ENCODE data around the gene MYF5. TPM values are rescaled to one million over a fixed set of nuclear protein-coding genes. Genes with fewer than 3 reads are reported as not detected.

Gene MYF5
- total RNA-seq, 1 experiment from 2014 or later, result not detected

- Histone ChIP-seq H3K79me2 (ENCODE audit: insufficient read depth, low read length) (no peaks in the 10 kb centered on the region), H3K27me3 (ENCODE audit: insufficient read depth, low read length) (no peaks in the 10 kb centered on the region), H2AK5ac (ENCODE audit: insufficient read length, low read length) (no peak overlapping the region), H4K20me1 (ENCODE audit: control insufficient read depth, insufficient read depth, insufficient read length) (no peaks in the 10 kb centered on the region), H3K56ac (ENCODE audit: insufficient read length, low read depth, low read length) (no peak overlapping the region), H2BK15ac (ENCODE audit: low read depth, low read length) (no peak overlapping the region), H3K14ac (ENCODE audit: insufficient read depth, low read length) (no peak overlapping the region), H2BK20ac (ENCODE audit: low read depth, low read length, poor library complexity, severe bottlenecking) (no peak overlapping the region), H3K9me3 (ENCODE audit: control insufficient read depth, low read depth, low read length) (no peaks in the 10 kb centered on the region), H3K9ac (ENCODE audit: extremely low read depth, insufficient read length, low read length) (no peak overlapping the region), H3K4me2 (ENCODE audit: insufficient read depth, insufficient read length, low read length) (no peak overlapping the region), H4K5ac (ENCODE audit: insufficient read length, low read depth, low read length) (no peak overlapping the region), H3K23me2 (ENCODE audit: insufficient read length, low read depth, low read length, poor library complexity, severe bottlenecking) (no peaks in the 10 kb centered on the region), H4K91ac (ENCODE audit: insufficient read length, low read depth, low read length) (no peak overlapping the region), H4K8ac (replicated peaks; ENCODE audit: insufficient read length, low read depth, low read length) (no peak overlapping the region), H3K4me1 (ENCODE audit: insufficient read depth, low read length) (no peaks in the 10 kb centered on the region; the same call in 1 of the 2 replicates), H3K18ac (ENCODE audit: insufficient read length, low read depth, low read length) (no peak overlapping the region), H2BK12ac (ENCODE audit: insufficient read length, low read depth, low read length) (no peak overlapping the region), H3K23ac (ENCODE audit: insufficient read length, low read depth, low read length) (no peak overlapping the region), H3K79me1 (ENCODE audit: insufficient read depth, low read depth, low read length, poor library complexity, severe bottlenecking) (no peaks in the 10 kb centered on the region), H2BK5ac (ENCODE audit: insufficient read length, low read length) (no peak overlapping the region), H3T11ph (ENCODE audit: low read length) (no peak overlapping the region), H3K27ac (ENCODE audit: insufficient read length, low read depth, low read length) (no peak overlapping the region), H3K4ac (ENCODE audit: low read depth, low read length) (no peak overlapping the region), H2AFZ (ENCODE audit: low read length) (no peak overlapping the region), H2BK120ac (ENCODE audit: low read depth, low read length, poor library complexity, severe bottlenecking) (no peak overlapping the region)
- no peaks in the 10 kb centered on the region for H3K27me3 Mint-ChIP-seq (ENCODE audit: low read depth)
- H3K27ac Mint-ChIP-seq, result no peak overlapping the region
- H3K9me3 Mint-ChIP-seq, result no peaks in the 10 kb centered on the region; a peak in 1 of 5 replicates
- TF ChIP-seq CTCF (conservative IDR thresholded peaks at IDR 0.05), result no peak
- no CpG with 5 or more reads among the region's 1 CpG for WGBS (ENCODE audit: extremely low coverage, insufficient read length, low lambda C conversion rate)
- no peak overlapping the region for H3K4me3 Mint-ChIP-seq
- H3K4me1 Mint-ChIP-seq, result peaks cover 11 to 21% of the 10 kb centered on the region in 2 experiments
- no peak for DNase-seq
- H3K36me3 Mint-ChIP-seq (ENCODE audit: insufficient read depth in 1 of 3, low read depth in 3 of 3), result no peaks in the 10 kb centered on the region
These were observed 38.7 kb upstream of the MYF5 start for GRCh38 chr12:80677994-80678393.

Data from H9 (cell line).